Endothelial cell of umbilical vein (primary cell): ENCODE data around the gene PKNOX1.
"Not testable (repeated sequence)": the region's sequence is repeated elsewhere in the genome, so short reads cannot be mapped to it uniquely, and the experiment has no call there.

ENCODE experiments used
- EZH2 ChIP-seq: IDR thresholded peaks from 2 replicates; pipeline ENCODE4 v1.6.1; 2012; ENCODE audit warnings: borderline replicate concordance, low read depth, mild to moderate bottlenecking, moderate library complexity, low read length, inconsistent platforms; ENCODE audit not compliant: severe bottlenecking
- FOS ChIP-seq: IDR thresholded peaks from 2 replicates; pipeline ENCODE4 v1.6.1; 2011; ENCODE audit warnings: mild to moderate bottlenecking, low read length, moderate library complexity, borderline replicate concordance; ENCODE audit not compliant: insufficient read depth
- GATA2 ChIP-seq: IDR thresholded peaks from 2 replicates; pipeline ENCODE4 v1.7.0; 2011; ENCODE audit warnings: low read depth, mild to moderate bottlenecking, moderate library complexity, mixed read lengths, low read length; ENCODE audit not compliant: insufficient read length, insufficient read depth
- JUN ChIP-seq: IDR thresholded peaks from 2 replicates; pipeline ENCODE4 v1.6.1; 2011; ENCODE audit warnings: borderline replicate concordance, low read depth; ENCODE audit not compliant: insufficient read length, insufficient read depth
- MYC ChIP-seq: IDR thresholded peaks from one replicate; pipeline ENCODE4 v1.6.1; 2011; ENCODE audit warnings: mild to moderate bottlenecking, low read depth, low read length
- POLR2A ChIP-seq: IDR thresholded peaks from 2 replicates; pipeline ENCODE4 v1.6.1; 2012; ENCODE audit warnings: low read depth, mild to moderate bottlenecking, control low read depth, low read length
- POLR2AphosphoS5 ChIP-seq: IDR thresholded peaks from 2 replicates; pipeline ENCODE4 v1.6.1; 2012; ENCODE audit warnings: low read depth, mild to moderate bottlenecking, control low read depth, low read length, moderate library complexity; ENCODE audit not compliant: insufficient read depth
- TF ChIP-seq, protein P1 (sequence below): IDR thresholded peaks from 2 replicates; pipeline ENCODE4 v1.6.1; 2011; ENCODE audit not compliant: insufficient read depth, insufficient read length
- TF ChIP-seq, protein P2 (sequence below), 2 donors: IDR thresholded peaks; 1 replicate in 1 of 2; 2 replicates in 1 of 2; pipeline ENCODE4 v1.5.1; 2011; ENCODE audit warnings: low read length in 2 of 2, mild to moderate bottlenecking in 2 of 2, moderate library complexity in 2 of 2, control low read depth in 1 of 2, inconsistent platforms in 1 of 2, low read depth in 1 of 2; ENCODE audit not compliant: insufficient read depth in 1 of 2; ENCODE audit errors: extremely low read depth in 1 of 2

- TF ChIP-seq, protein P1, sequence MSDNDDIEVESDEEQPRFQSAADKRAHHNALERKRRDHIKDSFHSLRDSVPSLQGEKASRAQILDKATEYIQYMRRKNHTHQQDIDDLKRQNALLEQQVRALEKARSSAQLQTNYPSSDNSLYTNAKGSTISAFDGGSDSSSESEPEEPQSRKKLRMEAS: not testable (repeated sequence)
- TF ChIP-seq POLR2A, EZH2, POLR2AphosphoS5, GATA2, FOS, JUN, MYC: not testable (repeated sequence)
- TF ChIP-seq, protein P2, sequence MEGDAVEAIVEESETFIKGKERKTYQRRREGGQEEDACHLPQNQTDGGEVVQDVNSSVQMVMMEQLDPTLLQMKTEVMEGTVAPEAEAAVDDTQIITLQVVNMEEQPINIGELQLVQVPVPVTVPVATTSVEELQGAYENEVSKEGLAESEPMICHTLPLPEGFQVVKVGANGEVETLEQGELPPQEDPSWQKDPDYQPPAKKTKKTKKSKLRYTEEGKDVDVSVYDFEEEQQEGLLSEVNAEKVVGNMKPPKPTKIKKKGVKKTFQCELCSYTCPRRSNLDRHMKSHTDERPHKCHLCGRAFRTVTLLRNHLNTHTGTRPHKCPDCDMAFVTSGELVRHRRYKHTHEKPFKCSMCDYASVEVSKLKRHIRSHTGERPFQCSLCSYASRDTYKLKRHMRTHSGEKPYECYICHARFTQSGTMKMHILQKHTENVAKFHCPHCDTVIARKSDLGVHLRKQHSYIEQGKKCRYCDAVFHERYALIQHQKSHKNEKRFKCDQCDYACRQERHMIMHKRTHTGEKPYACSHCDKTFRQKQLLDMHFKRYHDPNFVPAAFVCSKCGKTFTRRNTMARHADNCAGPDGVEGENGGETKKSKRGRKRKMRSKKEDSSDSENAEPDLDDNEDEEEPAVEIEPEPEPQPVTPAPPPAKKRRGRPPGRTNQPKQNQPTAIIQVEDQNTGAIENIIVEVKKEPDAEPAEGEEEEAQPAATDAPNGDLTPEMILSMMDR (IDR thresholded peaks at IDR 0.05; ENCODE audit: extremely low read depth in 1 of 2, insufficient read depth in 1 of 2, low read depth in 1 of 2, low read length in 2 of 2): not testable (repeated sequence)
Measured at GRCh38 chr21:43074401-43075169, 100.2 kb downstream of the PKNOX1 start.
